KMS-11 (cell line): Measurements from ENCODE around the gene HSPE1.
"Not testable (repeated sequence)": the region's sequence is repeated elsewhere in the genome, so short reads cannot be mapped to it uniquely, and the experiment has no call there.

Experiments used
- H2AFZ ChIP-seq: fragments of 200-600 bp; sonication (generic); 2 replicates; pipeline ENCODE4 v1.6.1; 2016; ENCODE audit warnings: antibody characterized with exemption, mixed run types, low read depth
- H3K27ac ChIP-seq: fragments of 200-600 bp; sonication (generic); 2 replicates; pipeline ENCODE4 v1.6.1; 2016; ENCODE audit warnings: mild to moderate bottlenecking, mixed run types
- H3K27me3 ChIP-seq: fragments of 200-600 bp; sonication (generic); 2 replicates; pipeline ENCODE4 v1.6.1; 2017; ENCODE audit warnings: mild to moderate bottlenecking, low read depth, mixed run types, moderate library complexity; ENCODE audit not compliant: insufficient read depth
- H3K36me3 ChIP-seq: fragments of 200-600 bp; sonication (generic); 2 replicates; pipeline ENCODE4 v1.6.1; 2017; ENCODE audit warnings: mild to moderate bottlenecking, mixed run types; ENCODE audit not compliant: insufficient read depth
- H3K4me1 ChIP-seq: fragments of 200-600 bp; sonication (generic); 2 replicates; pipeline ENCODE4 v1.6.1; 2016; ENCODE audit warnings: mild to moderate bottlenecking, low read depth, mixed run types; ENCODE audit not compliant: poor library complexity, severe bottlenecking
- H3K4me2 ChIP-seq: fragments of 200-600 bp; sonication (generic); 2 replicates; pipeline ENCODE4 v1.7.0; 2016; ENCODE audit warnings: mild to moderate bottlenecking, mixed run types
- H3K4me3 ChIP-seq: fragments of 200-600 bp; sonication (generic); IDR thresholded peaks from 2 replicates; pipeline ENCODE4 v1.6.1; 2017; ENCODE audit warnings: low read depth, low read length, mixed read lengths; ENCODE audit not compliant: insufficient read depth
- H3K79me2 ChIP-seq: fragments of 200-600 bp; sonication (generic); 2 replicates; pipeline ENCODE4 v1.6.1; 2016; ENCODE audit warnings: low read depth, mixed run types; ENCODE audit not compliant: insufficient read depth
- H3K9ac ChIP-seq: fragments of 200-600 bp; sonication (generic); 2 replicates; pipeline ENCODE4 v1.6.1; 2016; ENCODE audit warnings: mild to moderate bottlenecking, mixed run types
- H4K20me1 ChIP-seq: fragments of 200-600 bp; sonication (generic); 2 replicates; pipeline ENCODE4 v1.6.1; 2016; ENCODE audit warnings: mild to moderate bottlenecking, mixed run types; ENCODE audit not compliant: insufficient read depth
- CTCF ChIP-seq: fragments of 200-600 bp; sonication (generic); conservative IDR thresholded peaks from 2 replicates; pipeline ENCODE4 v1.6.1; 2017; ENCODE audit warnings: low read depth, mild to moderate bottlenecking, antibody characterized with exemption, low read length, moderate library complexity, mixed read lengths

The HSPE1 gene

GRCh38 chr2:197547163-197547900, 47.2 kb downstream of the HSPE1 start:
- Histone ChIP-seq H4K20me1 (no peaks in the 10 kb centered on the region), H3K4me1 (no peaks in the 10 kb centered on the region), H3K4me2 (no peak overlapping the region), H3K79me2 (peaks cover 4% of the 10 kb centered on the region; the same call in 1 of the 2 replicates), H3K27me3 (no peaks in the 10 kb centered on the region), H2AFZ (no peak overlapping the region), H3K9ac (no peak overlapping the region), H3K27ac (no peak overlapping the region), H3K36me3 (peaks cover 9% of the 10 kb centered on the region; the same call in 1 of the 2 replicates), H3K4me3 (no peak overlapping the region)
- no peak for TF ChIP-seq CTCF

DNA sequence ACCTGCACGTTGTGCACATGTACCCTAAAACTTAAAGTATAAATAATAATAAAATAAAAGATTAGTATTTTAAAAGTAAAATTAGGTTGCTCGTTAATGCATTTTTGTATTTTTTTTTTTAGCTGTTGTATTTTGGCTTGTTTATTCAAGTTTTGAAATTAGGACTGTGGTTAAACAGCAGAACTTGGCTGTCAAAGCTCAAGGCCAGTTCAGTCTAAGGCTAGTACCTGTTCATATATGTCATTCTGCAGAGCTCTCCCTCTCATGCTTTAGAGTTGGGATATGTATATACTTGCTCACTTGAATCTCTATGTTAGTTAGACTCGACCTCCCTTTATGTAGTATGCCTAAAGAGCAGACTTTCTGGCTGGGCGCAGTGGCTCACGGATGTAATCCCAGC, 48.4 kb downstream of the HSPE1 start:
- H2AFZ ChIP-seq = no peak overlapping the region
- H3K9ac ChIP-seq = no peak overlapping the region
- H3K79me2 ChIP-seq = peaks cover 4% of the 10 kb centered on the region; the same call in 1 of the 2 replicates
- H3K27ac ChIP-seq = no peak overlapping the region
- no peak overlapping the region for H3K4me3 ChIP-seq
- no peaks in the 10 kb centered on the region for H4K20me1 ChIP-seq
- H3K4me1 ChIP-seq = no peaks in the 10 kb centered on the region
- H3K27me3 ChIP-seq = no peaks in the 10 kb centered on the region
- no peak overlapping the region for H3K4me2 ChIP-seq
- 0 out of 2 replicates have a peak, but pooled peaks cover 6% of the 10 kb centered on the region for H3K36me3 ChIP-seq
- TF ChIP-seq CTCF = no peak

- H3K9ac ChIP-seq, H2AFZ ChIP-seq, H4K20me1 ChIP-seq, H3K4me1 ChIP-seq, H3K4me3 ChIP-seq, H3K27ac ChIP-seq, H3K4me2 ChIP-seq, H3K36me3 ChIP-seq, H3K79me2 ChIP-seq, H3K27me3 ChIP-seq: not testable (repeated sequence)
Observed at GRCh38 chr2:197551260-197551659, 51.1 kb downstream of the HSPE1 start.
